Pancreas (tissue), 10 donors: ENCODE results near the gene C12orf75. TPM values are rescaled to one million over a fixed set of nuclear protein-coding genes. Genes with fewer than 3 reads are reported as not detected.
"Not testable (repeated sequence)": the region's sequence is repeated elsewhere in the genome, so short reads cannot be mapped to it uniquely, and the experiment has no call there.

Experiments
- ATAC-seq, 4 donors: fragments of 200-7000 bp; cut with Tn5 transposase; one replicate each; pipeline versions ENCODE4 v1.8.0 to v1.9.1; 2020; ENCODE audit warnings: mild to moderate bottlenecking in 4 of 4, moderate library complexity in 4 of 4
- DNase-seq, 6 donors: peaks; one replicate each; pipeline ENCODE4 v3.0.0-alpha.2; 2020
- FAIRE-seq: peaks from 2 replicates; lab custom pipeline; 2012; peaks lifted over from hg19 to GRCh38; lab: Jason Lieb, UNC
- H3K27ac ChIP-seq, 4 donors: fragments of 200-600 bp; sonication (generic); 1 replicate in 3 of 4; 2 replicates in 1 of 4; pipeline versions ENCODE4 v1.5.0 to v1.8.0; 2020
- H3K27me3 ChIP-seq, 4 donors: fragments of 200-600 bp; one replicate each; pipeline ENCODE4 v1.8.0; 2021
- H3K36me3 ChIP-seq, 3 donors: fragments of 200-600 bp; sonication (generic) in 1 of 3; one replicate each; pipeline versions ENCODE4 v1.5.0 to v1.8.0; 2020 to 2021
- H3K4me1 ChIP-seq, 3 donors: fragments of 200-600 bp; one replicate each; pipeline ENCODE4 v1.8.0; 2021
- H3K4me3 ChIP-seq, 4 donors: fragments of 200-600 bp; sonication (generic) in 2 of 4; one replicate each; pipeline versions ENCODE4 v1.5.0 to v1.8.0; 2020 to 2021
- H3K9me3 ChIP-seq, 4 donors: fragments of 200-600 bp; one replicate each; pipeline ENCODE4 v1.8.0; 2021
- WGBS, 2 donors: extraction: QIAGEN DNeasy Blood & Tissue Kit; methylation state at CpG; one replicate each; pipeline ENCODE4 v1.1.7; 2013; 5-methylcytosine and 5-hydroxymethylcytosine counted together
- intact Hi-C, 3 donors: fragments of 100-400 bp; cut with DNase I; formaldehyde crosslinking; loops; one replicate each; pipeline versions ENCODE4 v1.11.1 to v1.14.2; 2022
- polyA plus RNA-seq, 2 donors: library from polyadenylated mRNA; stranded (reverse); fragments of 200-250 nt; gene quantifications; one replicate each; pipeline ENCODE4 v1.2.3, GENCODE V29; 2013
- total RNA-seq, 6 donors: library from RNA; stranded (reverse); fragmentation: NEBNext Ultra II Directional in 4 of 6; extraction: Animal tissue kit (Norgen Biotek cat#: 25700) in 4 of 6; gene quantifications; one replicate each; pipeline versions ENCODE4 v1.2.1 to v1.2.4, GENCODE V29; 2021 to 2023
- TF ChIP-seq, protein P1 (sequence below), 4 donors: fragments of 200-600 bp; sonication (generic) in 3 of 4; IDR thresholded peaks; one replicate each; pipeline versions ENCODE4 v1.5.0 to v1.8.0; 2021; ENCODE audit warnings: antibody characterized with exemption in 4 of 4
- donor health status: healthy with polysubstance abuse.
- donor health status: DM: no; HTN: no; CAD: no; lungs with moderate emphysema.
- donor health status: DM: no; HTN: no; CAD: no.
- donor health status: control.
- donor health status: control.
- donor health status: Bipolar disorder and iron deficiency.
- donor health status: DM: yes; HTN: yes; CAD: no.
- donor health status: DM: no; HTN: no; CAD: no.
- donor health status: DM: no; HTN: no; CAD: no.
- donor health status: DM: yes; HTN: yes; CAD: no.

C12orf75 gene
- total and polyA plus RNA-seq, 8 donors: 20.2 to 104 (median 43.5) TPM

DNA sequence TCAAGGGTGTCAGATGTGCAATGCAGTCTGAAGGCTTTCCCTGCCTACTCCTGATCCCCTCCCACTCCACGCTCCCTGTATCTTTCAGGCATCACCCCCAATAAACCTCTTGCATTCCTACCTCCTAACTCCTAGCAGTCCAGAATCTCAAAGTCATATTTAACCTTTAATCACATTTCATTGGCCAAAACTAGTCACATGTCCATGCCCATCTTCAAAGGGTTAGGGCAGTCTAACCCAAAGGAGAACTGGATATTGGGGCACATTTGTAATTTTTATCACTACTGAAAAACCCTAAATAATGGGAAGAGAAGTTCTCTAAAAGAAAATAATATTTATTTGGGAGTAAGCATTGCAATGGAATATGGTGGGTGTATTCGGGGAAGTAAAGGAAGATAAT lies 5.4 kb upstream of the C12orf75 start:
- 73 to 87% methylated on average over 2 of the region's 2 CpGs for WGBS, 2 donors

DNA sequence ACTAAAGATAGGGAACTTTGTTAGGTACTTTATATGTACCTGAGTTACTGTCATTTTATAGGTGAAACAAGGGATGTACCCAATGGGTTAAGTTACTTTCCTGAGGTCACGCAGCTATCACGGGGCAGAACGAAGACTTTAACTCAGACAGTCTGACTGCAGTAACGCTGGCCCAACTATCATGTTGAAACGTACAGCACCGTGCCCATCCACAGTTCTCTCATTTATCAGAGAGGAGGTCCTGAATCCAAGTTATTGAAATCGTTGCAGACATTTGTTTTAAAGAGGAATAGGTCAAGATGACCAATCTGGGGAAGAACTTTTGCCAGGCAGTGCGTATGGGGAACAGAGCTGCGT lies 587 bp upstream of the C12orf75 start:
- intact Hi-C loops: no loop called here
- H3K4me3 ChIP-seq: peak overlapping the region in 3 of 4 donors; percentile 70 to 82 (median 79)
- H3K4me1 ChIP-seq: peaks cover 0 to 4% (median 0%) of the 10 kb centered on the region in 3 donors
- 1 to 2% methylated on average over 9 of the region's 9 CpGs for WGBS, 2 donors
- H3K27ac ChIP-seq: no peak overlapping the region
- TF ChIP-seq, protein P1, sequence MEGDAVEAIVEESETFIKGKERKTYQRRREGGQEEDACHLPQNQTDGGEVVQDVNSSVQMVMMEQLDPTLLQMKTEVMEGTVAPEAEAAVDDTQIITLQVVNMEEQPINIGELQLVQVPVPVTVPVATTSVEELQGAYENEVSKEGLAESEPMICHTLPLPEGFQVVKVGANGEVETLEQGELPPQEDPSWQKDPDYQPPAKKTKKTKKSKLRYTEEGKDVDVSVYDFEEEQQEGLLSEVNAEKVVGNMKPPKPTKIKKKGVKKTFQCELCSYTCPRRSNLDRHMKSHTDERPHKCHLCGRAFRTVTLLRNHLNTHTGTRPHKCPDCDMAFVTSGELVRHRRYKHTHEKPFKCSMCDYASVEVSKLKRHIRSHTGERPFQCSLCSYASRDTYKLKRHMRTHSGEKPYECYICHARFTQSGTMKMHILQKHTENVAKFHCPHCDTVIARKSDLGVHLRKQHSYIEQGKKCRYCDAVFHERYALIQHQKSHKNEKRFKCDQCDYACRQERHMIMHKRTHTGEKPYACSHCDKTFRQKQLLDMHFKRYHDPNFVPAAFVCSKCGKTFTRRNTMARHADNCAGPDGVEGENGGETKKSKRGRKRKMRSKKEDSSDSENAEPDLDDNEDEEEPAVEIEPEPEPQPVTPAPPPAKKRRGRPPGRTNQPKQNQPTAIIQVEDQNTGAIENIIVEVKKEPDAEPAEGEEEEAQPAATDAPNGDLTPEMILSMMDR (IDR thresholded peaks at IDR 0.05): no peak
- DNase-seq: no peak
- FAIRE-seq: no peak
- no peaks in the 10 kb centered on the region for H3K9me3 ChIP-seq
- no peaks in the 10 kb centered on the region for H3K27me3 ChIP-seq
- no peak for ATAC-seq
- H3K36me3 ChIP-seq: no peaks in the 10 kb centered on the region

More for the DNA sequence above, 5.4 kb upstream of the C12orf75 start:
- DNase-seq (no peak), FAIRE-seq (no peak), ATAC-seq (no peak)
- TF ChIP-seq, protein P1 (IDR thresholded peaks at IDR 0.05): no peak
- no peak overlapping the region for H3K27ac ChIP-seq
- peaks cover 0 to 1% (median 0%) of the 10 kb centered on the region in 3 donors for H3K4me1 ChIP-seq
- no peaks in the 10 kb centered on the region for H3K9me3 ChIP-seq
- no peaks in the 10 kb centered on the region for H3K27me3 ChIP-seq
- H3K36me3 ChIP-seq: no peaks in the 10 kb centered on the region
- intact Hi-C loops: no loop called here
- no peak overlapping the region for H3K4me3 ChIP-seq

DNA sequence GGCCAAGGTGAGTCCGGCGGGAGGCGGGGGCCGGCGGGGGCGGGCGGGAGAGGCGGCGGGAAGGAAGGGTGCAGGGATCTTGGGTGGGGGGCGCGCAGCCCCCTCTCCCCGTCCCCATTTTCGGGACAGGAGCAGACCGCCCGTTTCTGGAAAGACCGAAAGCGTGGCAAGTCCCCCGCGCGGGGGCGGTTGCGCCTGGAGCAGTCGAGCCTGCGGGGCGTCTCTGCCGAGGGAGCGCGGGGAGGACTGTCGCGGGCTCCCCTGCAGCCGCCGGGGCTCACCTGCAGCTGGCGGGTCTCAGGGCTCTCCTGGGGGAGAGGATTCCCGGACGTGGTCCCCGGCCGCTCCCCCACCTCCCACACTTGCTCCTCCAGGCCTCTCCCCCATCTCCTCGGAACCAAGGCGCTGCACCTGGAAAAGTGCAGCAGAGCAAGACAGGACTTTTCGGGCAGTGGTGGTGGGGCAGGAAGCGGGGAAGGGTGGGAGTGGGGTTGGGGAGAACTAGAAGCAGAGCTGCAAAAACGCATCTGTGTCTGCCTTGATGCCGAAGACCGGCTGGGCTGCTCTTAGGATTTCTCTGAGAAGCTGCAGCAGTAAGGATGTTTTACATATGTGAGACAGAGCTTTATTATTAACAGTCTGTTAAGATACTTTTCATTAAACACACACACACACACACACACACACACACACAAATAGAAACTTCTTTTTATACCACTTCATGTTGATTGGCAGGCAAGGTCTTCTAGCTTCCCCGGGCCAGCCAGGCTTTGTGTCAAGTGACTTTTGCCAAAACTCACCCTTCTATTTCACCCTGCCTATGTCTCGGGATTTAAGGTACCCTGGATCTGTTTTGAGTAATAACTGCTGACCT lies 677 bp downstream of the C12orf75 start:
- 2 to 3% methylated on average over 35 to 46 of the region's 46 CpGs for WGBS, 2 donors
- Histone ChIP-seq H3K27me3 (no peaks in the 10 kb centered on the region), H3K4me3 (peak overlapping the region; percentile 42 to 82 (median 74)), H3K9me3 (no peaks in the 10 kb centered on the region), H3K27ac (peak overlapping the region in 3 of 4 donors; percentile 41 to 69 (median 64)), H3K4me1 (peaks cover 0 to 4% (median 0%) of the 10 kb centered on the region in 3 donors), H3K36me3 (no peaks in the 10 kb centered on the region)
- TF ChIP-seq, protein P1 (IDR thresholded peaks at IDR 0.05): no peak
- peak in 5 of 6 donors; percentile 23 to 78 (median 42) for DNase-seq
- no peak for FAIRE-seq
- intact Hi-C loops: no loop called here
- peak; percentile 41 to 66 (median 52) for ATAC-seq

DNA sequence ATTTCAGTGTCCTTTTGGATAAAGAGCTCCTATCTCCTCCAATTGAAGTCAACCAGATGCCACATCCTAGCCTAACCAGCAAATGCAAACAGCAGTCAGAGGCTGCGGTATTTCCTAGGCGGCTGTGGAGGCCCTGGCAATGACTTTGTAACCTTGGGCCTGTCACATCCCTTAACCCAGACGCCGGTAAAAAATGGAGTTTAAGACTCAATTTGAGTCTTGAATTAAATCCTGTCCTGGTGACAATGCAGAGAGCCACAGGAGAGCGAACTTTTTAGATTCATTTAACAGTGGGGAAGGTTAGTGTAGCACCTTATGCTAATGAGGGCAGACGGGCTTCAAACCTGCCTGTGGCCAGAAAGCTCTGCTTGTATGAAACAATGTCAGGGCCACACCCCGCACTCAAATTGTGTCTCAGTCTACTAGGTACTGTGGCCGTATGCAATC lies 1.3 kb downstream of the C12orf75 start:
- DNase-seq (no peak), ATAC-seq (peak; percentile 22 to 45 (median 40)), FAIRE-seq (no peak)
- WGBS, 2 donors: 33 to 41% methylated on average over 8 of the region's 8 CpGs
- Histone ChIP-seq H3K9me3 (no peaks in the 10 kb centered on the region), H3K4me3 (peak overlapping the region in 2 of 4 donors; percentile 79 to 82), H3K27me3 (no peaks in the 10 kb centered on the region), H3K36me3 (no peaks in the 10 kb centered on the region), H3K4me1 (peaks cover 0 to 4% (median 0%) of the 10 kb centered on the region in 3 donors), H3K27ac (peak overlapping the region in 2 of 4 donors; percentile 14 to 40)
- TF ChIP-seq, protein P1 (IDR thresholded peaks at IDR 0.05): no peak
- intact Hi-C loops: no loop called here

DNA sequence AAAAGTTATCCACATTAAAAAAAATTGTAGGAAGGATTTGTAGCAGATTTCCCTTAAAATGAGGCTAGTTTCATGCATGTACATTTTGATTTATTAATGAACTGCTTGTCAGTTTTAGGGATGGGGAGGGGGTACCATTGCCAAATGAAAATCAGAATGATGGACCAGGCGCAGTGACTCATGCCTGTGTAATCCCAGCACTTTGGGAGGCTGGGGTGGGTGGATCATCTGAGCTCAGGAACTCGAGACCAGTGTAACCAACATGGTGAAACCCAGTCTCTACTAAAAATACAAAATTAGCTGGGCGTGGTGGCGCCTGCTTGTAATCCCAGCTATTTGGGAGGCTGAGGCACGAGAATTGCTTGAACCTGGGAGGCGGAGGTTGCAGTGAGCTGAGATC lies 1.8 kb downstream of the C12orf75 start:
- WGBS, 2 donors: 87 to 89% methylated on average over 6 of the region's 6 CpGs
- ATAC-seq, intact Hi-C loops, FAIRE-seq, H3K4me1 ChIP-seq, H3K27me3 ChIP-seq, H3K9me3 ChIP-seq, H3K36me3 ChIP-seq, DNase-seq: not testable (repeated sequence)
- Histone ChIP-seq H3K4me3 (peak overlapping the region in 2 of 4 donors; percentile 4 to 82), H3K27ac (peak overlapping the region in 2 of 4 donors; percentile 14 to 40)
